Measurements from ENCODE around the gene RPS18. TPM values are rescaled to one million over a fixed set of nuclear protein-coding genes. Genes with fewer than 3 reads are reported as not detected.

Gene RPS18
- total and polyA plus RNA-seq, 2 of the 13 experiments (the other 11 are each of a cell fraction or from before 2014, with no cell fraction given): 3,896 to 5,806 TPM

DNA sequence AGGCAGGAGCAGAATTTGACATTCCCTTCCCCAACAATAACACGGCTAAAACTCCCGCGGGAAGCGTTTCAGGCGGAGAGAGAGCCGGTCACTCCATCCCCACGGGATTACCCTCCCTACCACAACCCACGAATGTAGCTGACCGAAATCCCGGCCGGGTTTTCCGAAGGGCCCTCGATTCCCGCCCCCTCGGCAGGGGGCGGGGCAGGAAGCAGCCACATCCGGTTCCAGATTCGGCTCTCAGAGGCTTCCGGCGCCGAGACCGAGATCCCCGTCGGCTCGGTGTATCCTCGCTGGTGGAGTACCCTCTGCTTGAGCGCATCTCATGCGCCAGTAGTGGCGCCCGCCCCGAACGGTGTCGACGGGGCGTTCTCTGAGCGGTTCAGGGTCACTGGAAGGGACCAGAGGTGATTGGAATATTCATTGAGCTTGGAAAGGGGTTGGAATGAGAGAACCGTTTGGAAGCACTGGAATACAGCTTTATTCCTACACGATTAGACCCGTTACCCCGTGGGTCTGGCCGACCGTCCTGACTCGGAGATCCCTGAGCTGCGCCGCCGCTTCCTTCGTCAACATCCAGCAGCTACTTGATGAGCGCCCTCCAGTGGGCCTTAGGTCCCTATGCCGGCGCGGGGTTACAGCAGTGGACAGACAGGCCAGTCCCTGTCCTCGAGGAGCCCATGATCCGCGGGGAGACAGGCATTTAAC lies 27.5 kb downstream of the RPS18 start (continued):
- TF ChIP-seq, protein P1, sequence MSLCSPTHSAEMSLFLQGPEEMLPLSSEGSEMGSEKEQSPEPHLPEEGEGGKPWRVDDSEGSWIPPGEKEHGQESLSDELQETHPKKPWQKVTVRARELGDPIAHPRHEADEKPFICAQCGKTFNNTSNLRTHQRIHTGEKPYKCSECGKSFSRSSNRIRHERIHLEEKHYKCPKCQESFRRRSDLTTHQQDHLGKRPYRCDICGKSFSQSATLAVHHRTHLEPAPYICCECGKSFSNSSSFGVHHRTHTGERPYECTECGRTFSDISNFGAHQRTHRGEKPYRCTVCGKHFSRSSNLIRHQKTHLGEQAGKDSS (CRISPR knock-in tag; IDR thresholded peaks at IDR 0.05; ENCODE audit: borderline replicate concordance, low read depth): peak; percentile 82; the same call in 1 of the 2 replicates
- TF ChIP-seq ZZZ3 (CRISPR knock-in tag; IDR thresholded peaks at IDR 0.05; ENCODE audit: borderline replicate concordance): peak; percentile 74; the same call in 1 of the 2 replicates
- TF ChIP-seq ZNF431 (CRISPR knock-in tag; IDR thresholded peaks at IDR 0.05; ENCODE audit: borderline replicate concordance, low read depth): peak; percentile 15
- TF ChIP-seq JUN (CRISPR knock-in tag; IDR thresholded peaks at IDR 0.05): peak; percentile 47; the same call in 1 of the 2 replicates
- no peak for TF ChIP-seq SRSF4 (IDR thresholded peaks at IDR 0.05; ENCODE audit: low read depth, low read length, poor library complexity, severe bottlenecking)
- TF ChIP-seq ARID2 (CRISPR knock-in tag; IDR thresholded peaks at IDR 0.05; ENCODE audit: borderline replicate concordance): peak; percentile 42; the same call in 1 of the 2 replicates
- peak; percentile 95 for TF ChIP-seq GABPB1 (CRISPR knock-in tag; IDR thresholded peaks at IDR 0.05)
- peak; percentile 86; the same call in 1 of the 2 replicates for TF ChIP-seq SP4 (CRISPR knock-in tag; IDR thresholded peaks at IDR 0.05)
- no peak; the same call in 1 of the 2 replicates for TF ChIP-seq ZNF720 (CRISPR knock-in tag; IDR thresholded peaks at IDR 0.05)
- peak; percentile 96 for TF ChIP-seq ZNF747 (CRISPR knock-in tag; IDR thresholded peaks at IDR 0.05; ENCODE audit: borderline replicate concordance)
- TF ChIP-seq ZNF263 (CRISPR knock-in tag; IDR thresholded peaks at IDR 0.05): peak; percentile 73
- TF ChIP-seq, protein P2, sequence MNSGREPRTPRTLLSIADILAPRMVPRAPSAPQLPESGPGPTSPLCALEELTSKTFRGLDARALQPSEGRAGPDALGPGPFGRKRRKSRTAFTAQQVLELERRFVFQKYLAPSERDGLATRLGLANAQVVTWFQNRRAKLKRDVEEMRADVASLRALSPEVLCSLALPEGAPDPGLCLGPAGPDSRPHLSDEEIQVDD (CRISPR knock-in tag; IDR thresholded peaks at IDR 0.05; ENCODE audit: borderline replicate concordance): no peak
- TF ChIP-seq, protein P3, sequence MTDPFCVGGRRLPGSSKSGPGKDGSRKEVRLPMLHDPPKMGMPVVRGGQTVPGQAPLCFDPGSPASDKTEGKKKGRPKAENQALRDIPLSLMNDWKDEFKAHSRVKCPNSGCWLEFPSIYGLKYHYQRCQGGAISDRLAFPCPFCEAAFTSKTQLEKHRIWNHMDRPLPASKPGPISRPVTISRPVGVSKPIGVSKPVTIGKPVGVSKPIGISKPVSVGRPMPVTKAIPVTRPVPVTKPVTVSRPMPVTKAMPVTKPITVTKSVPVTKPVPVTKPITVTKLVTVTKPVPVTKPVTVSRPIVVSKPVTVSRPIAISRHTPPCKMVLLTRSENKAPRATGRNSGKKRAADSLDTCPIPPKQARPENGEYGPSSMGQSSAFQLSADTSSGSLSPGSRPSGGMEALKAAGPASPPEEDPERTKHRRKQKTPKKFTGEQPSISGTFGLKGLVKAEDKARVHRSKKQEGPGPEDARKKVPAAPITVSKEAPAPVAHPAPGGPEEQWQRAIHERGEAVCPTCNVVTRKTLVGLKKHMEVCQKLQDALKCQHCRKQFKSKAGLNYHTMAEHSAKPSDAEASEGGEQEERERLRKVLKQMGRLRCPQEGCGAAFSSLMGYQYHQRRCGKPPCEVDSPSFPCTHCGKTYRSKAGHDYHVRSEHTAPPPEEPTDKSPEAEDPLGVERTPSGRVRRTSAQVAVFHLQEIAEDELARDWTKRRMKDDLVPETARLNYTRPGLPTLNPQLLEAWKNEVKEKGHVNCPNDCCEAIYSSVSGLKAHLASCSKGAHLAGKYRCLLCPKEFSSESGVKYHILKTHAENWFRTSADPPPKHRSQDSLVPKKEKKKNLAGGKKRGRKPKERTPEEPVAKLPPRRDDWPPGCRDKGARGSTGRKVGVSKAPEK (CRISPR knock-in tag; IDR thresholded peaks at IDR 0.05; ENCODE audit: borderline replicate concordance): no peak; the same call in 1 of the 2 replicates
- TF ChIP-seq ZKSCAN1 (IDR thresholded peaks at IDR 0.05; ENCODE audit: low read length): no peak
- TF ChIP-seq HNF4A (CRISPR knock-in tag; IDR thresholded peaks at IDR 0.05): peak; percentile 4; the same call in 1 of the 2 replicates
- TF ChIP-seq ZKSCAN8 (CRISPR knock-in tag; IDR thresholded peaks at IDR 0.05; ENCODE audit: borderline replicate concordance): peak; percentile 63
- no peak for TF ChIP-seq DNMT1 (CRISPR knock-in tag; IDR thresholded peaks at IDR 0.05)
- TF ChIP-seq, protein P4, sequence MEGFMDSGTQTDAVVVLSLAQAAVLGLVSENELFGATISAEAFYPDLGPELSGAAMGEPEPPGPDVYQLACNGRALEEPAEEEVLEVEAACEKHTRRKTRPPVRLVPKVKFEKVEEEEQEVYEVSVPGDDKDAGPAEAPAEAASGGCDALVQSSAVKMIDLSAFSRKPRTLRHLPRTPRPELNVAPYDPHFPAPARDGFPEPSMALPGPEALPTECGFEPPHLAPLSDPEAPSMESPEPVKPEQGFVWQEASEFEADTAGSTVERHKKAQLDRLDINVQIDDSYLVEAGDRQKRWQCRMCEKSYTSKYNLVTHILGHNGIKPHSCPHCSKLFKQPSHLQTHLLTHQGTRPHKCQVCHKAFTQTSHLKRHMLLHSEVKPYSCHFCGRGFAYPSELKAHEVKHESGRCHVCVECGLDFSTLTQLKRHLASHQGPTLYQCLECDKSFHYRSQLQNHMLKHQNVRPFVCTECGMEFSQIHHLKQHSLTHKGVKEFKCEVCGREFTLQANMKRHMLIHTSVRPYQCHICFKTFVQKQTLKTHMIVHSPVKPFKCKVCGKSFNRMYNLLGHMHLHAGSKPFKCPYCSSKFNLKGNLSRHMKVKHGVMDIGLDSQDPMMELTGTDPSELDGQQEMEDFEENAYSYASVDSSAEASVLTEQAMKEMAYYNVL (CRISPR knock-in tag; IDR thresholded peaks at IDR 0.05; ENCODE audit: borderline replicate concordance): peak; percentile 92
- TF ChIP-seq TRIM24 (CRISPR knock-in tag; IDR thresholded peaks at IDR 0.05): no peak
- TF ChIP-seq ZNF121 (CRISPR knock-in tag; IDR thresholded peaks at IDR 0.05): peak; percentile 37; the same call in 1 of the 2 replicates
- TF ChIP-seq, protein P5, sequence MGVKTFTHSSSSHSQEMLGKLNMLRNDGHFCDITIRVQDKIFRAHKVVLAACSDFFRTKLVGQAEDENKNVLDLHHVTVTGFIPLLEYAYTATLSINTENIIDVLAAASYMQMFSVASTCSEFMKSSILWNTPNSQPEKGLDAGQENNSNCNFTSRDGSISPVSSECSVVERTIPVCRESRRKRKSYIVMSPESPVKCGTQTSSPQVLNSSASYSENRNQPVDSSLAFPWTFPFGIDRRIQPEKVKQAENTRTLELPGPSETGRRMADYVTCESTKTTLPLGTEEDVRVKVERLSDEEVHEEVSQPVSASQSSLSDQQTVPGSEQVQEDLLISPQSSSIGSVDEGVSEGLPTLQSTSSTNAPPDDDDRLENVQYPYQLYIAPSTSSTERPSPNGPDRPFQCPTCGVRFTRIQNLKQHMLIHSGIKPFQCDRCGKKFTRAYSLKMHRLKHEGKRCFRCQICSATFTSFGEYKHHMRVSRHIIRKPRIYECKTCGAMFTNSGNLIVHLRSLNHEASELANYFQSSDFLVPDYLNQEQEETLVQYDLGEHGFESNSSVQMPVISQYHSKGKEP (CRISPR knock-in tag; IDR thresholded peaks at IDR 0.05): no peak
- no peak for TF ChIP-seq ZNF207 (IDR thresholded peaks at IDR 0.05; ENCODE audit: borderline replicate concordance)

Data from HepG2 (cell line).